GM19328 (cell line): ENCODE data around the gene FKBP4.

Experiments used
- ATAC-seq: cut with Tn5 transposase; IDR thresholded peaks from one replicate; pipeline ENCODE4 v1.9.1; 2021; ENCODE audit warnings: mild to moderate bottlenecking, moderate library complexity; ENCODE audit not compliant: unreplicated experiment

The FKBP4 gene

GRCh38 chr12:2776129-2776806 is 18.5 kb upstream of the FKBP4 start:
- ATAC-seq: no peak

- no peak for ATAC-seq
Observed at GRCh38 chr12:2779281-2779680, 15.5 kb upstream of the FKBP4 start.

GRCh38 chr12:2783936-2784600 is 10.7 kb upstream of the FKBP4 start:
- no peak for ATAC-seq

GRCh38 chr12:2785017-2785416 is 9.8 kb upstream of the FKBP4 start:
- ATAC-seq: no peak

- ATAC-seq: no peak
Observed at GRCh38 chr12:2791089-2791488, 3.7 kb upstream of the FKBP4 start.

- ATAC-seq: no peak
Observed at GRCh38 chr12:2792671-2793500, 1.9 kb upstream of the FKBP4 start.

- ATAC-seq: no peak
Observed at GRCh38 chr12:2793561-2793960, 1.2 kb upstream of the FKBP4 start.

- peak; percentile 5 for ATAC-seq
Observed at GRCh38 chr12:2794191-2794735, 507 bp upstream of the FKBP4 start.

GRCh38 chr12:2795291-2796186 is 769 bp downstream of the FKBP4 start:
- peak; percentile 54 for ATAC-seq

- ATAC-seq: no peak
Observed at GRCh38 chr12:2796187-2796666, 1.5 kb downstream of the FKBP4 start.

GRCh38 chr12:2797721-2798418 is 3.1 kb downstream of the FKBP4 start:
- ATAC-seq: no peak

GRCh38 chr12:2800046-2800570 is 5.3 kb downstream of the FKBP4 start:
- ATAC-seq: no peak

- ATAC-seq: no peak
Observed at GRCh38 chr12:2801044-2801783, 6.4 kb downstream of the FKBP4 start.

GRCh38 chr12:2803635-2804392 is 9.0 kb downstream of the FKBP4 start:
- ATAC-seq: no peak

- ATAC-seq: no peak
Observed at GRCh38 chr12:2804393-2805142, 9.8 kb downstream of the FKBP4 start.

- ATAC-seq: no peak
Observed at GRCh38 chr12:2805143-2805520, 10.4 kb downstream of the FKBP4 start.

- no peak for ATAC-seq
Observed at GRCh38 chr12:2806700-2807099, 11.9 kb downstream of the FKBP4 start.
